BE2C (cell line): ENCODE data around the gene PPM1H.

Experiments
- DNase-seq: peaks from one replicate; pipeline ENCODE4 v3.0.0-alpha.2; 2020
- H3K27me3 ChIP-seq: fragments of 250-450 bp; sonication (Bioruptor Pico); 2 replicates; pipeline ENCODE4 v1.5.1; 2020; ENCODE audit warnings: mild to moderate bottlenecking
- H3K36me3 ChIP-seq: fragments of 250-450 bp; sonication (Bioruptor Pico); 2 replicates; pipeline ENCODE4 v1.5.1; 2020; ENCODE audit warnings: mild to moderate bottlenecking
- H3K4me1 ChIP-seq: fragments of 250-450 bp; sonication (Bioruptor Pico); 2 replicates; pipeline ENCODE4 v1.5.1; 2020
- H3K4me3 ChIP-seq: 2 replicates; pipeline ENCODE4 v1.5.1; 2011; ENCODE audit warnings: low read depth, low read length
- H3K9me3 ChIP-seq: fragments of 250-450 bp; sonication (Bioruptor Pico); 2 replicates; pipeline ENCODE4 v1.5.1; 2020
- TF ChIP-seq, protein P1 (sequence below): IDR thresholded peaks from 2 replicates; pipeline ENCODE4 v1.5.1; 2012; ENCODE audit warnings: mild to moderate bottlenecking, low read depth, low read length

The PPM1H gene

DNA sequence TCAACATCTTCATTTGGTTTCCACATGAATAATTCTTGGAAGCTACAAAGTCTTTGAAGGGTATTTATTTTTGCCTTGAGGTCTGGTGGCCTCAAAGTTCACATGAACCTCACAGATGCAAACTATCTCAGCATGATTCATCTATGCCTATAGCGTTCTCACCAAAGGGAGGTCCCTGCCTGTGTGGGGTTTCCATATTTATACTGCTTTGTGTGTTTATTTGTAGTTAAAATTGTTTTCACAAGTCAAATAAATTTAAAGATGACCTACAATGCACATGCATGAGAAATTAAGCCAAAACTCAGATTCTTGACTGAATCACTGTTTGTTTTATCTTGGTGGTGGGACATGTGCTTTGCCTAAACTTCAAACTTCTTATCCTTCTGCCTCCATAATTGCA, 176.7 kb downstream of the PPM1H start:
- Histone ChIP-seq H3K36me3 (no peaks in the 10 kb centered on the region), H3K4me3 (no peak overlapping the region), H3K9me3 (no peaks in the 10 kb centered on the region), H3K4me1 (no peaks in the 10 kb centered on the region), H3K27me3 (peaks cover under 1% of the 10 kb centered on the region; the same call in 1 of the 2 replicates)
- no peak for DNase-seq
- TF ChIP-seq, protein P1, sequence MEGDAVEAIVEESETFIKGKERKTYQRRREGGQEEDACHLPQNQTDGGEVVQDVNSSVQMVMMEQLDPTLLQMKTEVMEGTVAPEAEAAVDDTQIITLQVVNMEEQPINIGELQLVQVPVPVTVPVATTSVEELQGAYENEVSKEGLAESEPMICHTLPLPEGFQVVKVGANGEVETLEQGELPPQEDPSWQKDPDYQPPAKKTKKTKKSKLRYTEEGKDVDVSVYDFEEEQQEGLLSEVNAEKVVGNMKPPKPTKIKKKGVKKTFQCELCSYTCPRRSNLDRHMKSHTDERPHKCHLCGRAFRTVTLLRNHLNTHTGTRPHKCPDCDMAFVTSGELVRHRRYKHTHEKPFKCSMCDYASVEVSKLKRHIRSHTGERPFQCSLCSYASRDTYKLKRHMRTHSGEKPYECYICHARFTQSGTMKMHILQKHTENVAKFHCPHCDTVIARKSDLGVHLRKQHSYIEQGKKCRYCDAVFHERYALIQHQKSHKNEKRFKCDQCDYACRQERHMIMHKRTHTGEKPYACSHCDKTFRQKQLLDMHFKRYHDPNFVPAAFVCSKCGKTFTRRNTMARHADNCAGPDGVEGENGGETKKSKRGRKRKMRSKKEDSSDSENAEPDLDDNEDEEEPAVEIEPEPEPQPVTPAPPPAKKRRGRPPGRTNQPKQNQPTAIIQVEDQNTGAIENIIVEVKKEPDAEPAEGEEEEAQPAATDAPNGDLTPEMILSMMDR = no peak

DNA sequence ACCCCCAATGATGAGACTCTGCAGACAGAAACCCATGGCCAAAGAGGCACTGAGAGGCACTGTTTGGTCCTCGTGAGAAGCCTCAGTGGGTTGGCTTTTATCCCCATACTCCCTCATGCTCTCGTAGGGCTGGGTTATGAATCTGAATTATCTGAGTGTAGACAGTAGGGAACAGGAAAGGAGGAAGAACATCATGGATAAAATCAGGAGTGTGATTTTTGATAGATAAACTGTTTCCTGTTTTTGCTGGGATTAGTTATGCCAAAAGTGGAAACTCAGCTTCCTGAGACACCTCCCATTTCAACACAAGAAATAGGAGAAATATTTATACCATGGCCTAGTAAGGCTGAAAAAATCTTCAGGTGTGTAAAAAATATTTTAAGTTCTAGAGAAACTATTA, 177.9 kb downstream of the PPM1H start:
- Histone ChIP-seq H3K9me3 (no peaks in the 10 kb centered on the region), H3K27me3 (peaks cover 2% of the 10 kb centered on the region; the same call in 1 of the 2 replicates), H3K4me3 (no peak overlapping the region), H3K36me3 (no peaks in the 10 kb centered on the region), H3K4me1 (no peaks in the 10 kb centered on the region)
- no peak for DNase-seq
- TF ChIP-seq, protein P1 = no peak

DNA sequence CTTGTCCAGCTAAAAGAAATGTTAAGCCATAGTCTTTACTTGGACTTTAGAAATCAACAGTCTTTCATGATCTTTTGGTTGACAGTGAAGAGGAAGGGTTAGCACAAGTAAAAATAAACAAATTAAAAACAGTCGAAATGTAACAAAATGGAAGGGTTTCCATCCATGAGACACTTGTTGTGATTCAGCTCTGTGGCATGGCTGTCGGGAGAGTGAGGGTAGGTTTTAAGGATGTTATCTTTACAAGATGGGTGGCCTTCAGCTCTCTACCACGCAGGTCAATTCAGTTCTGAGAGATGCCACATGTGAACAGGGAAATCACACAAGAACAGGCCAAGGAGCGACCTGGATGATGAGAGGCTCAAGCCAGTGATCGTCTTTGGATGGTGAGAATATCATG, 180.2 kb downstream of the PPM1H start:
- peaks cover 2% of the 10 kb centered on the region; the same call in 1 of the 2 replicates for H3K27me3 ChIP-seq
- TF ChIP-seq, protein P1 = no peak
- DNase-seq = no peak
- H3K4me1 ChIP-seq = no peaks in the 10 kb centered on the region
- no peak overlapping the region for H3K4me3 ChIP-seq
- H3K9me3 ChIP-seq = no peaks in the 10 kb centered on the region
- no peaks in the 10 kb centered on the region for H3K36me3 ChIP-seq

DNA sequence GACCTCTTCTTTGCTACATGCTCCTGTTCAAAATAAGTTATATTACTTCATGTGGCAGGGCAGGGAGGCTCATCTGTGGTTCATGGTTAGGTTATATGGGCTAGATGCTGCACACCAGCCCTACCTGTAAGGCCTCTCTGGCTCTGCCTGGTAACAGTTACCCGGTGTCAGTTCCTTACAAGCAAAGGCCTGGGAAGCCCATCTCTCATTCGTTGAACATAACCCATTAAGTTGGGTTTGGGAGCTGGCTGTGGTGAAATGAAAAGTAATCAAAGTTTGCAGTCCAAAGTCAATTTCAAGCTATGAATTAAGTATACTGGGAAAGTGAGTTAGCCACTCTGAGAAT, 183.2 kb downstream of the PPM1H start:
- Histone ChIP-seq H3K4me1 (no peaks in the 10 kb centered on the region), H3K36me3 (no peaks in the 10 kb centered on the region), H3K9me3 (no peaks in the 10 kb centered on the region), H3K4me3 (no peak overlapping the region), H3K27me3 (peaks cover 2% of the 10 kb centered on the region; the same call in 1 of the 2 replicates)
- TF ChIP-seq, protein P1 = no peak
- no peak for DNase-seq

DNA sequence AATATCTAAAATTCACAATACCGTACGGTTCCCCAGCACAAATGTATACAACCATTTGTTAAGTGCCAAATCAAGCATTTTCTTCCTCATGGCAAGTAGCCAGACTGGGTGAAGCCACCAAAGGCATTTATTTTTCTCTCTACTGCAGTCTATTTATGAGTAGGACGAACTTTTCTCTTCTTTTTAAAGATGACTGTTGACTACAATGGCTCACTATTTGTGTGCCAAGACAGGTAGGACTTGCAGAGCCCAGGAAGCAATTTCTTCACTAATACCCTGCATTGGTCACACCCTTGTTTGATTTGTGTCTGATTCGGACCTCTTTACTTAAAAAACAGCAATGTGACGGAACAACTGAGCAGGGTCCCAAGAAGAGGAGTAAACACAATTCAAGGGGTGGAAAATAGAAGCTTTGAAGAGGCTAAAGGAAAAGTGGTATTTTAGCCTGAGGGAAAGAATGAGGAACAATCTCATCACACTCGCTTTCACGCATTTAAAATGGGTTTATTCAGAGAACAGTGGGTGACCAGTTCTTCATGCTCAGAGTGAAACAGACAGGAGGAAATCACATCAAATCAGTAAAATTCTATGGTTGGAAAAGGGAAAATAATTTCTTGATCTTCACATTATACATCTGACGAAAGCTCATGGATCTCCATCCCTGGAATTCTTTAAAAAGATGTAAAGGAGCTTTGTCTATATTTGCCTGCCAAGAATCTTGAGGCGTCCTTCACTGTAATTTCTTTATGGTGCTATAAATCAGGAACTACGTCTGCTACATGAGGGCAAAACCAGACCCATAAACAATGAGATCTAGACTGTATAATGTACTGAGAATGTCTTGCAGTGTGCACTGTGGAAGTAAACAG, 183.8 kb downstream of the PPM1H start:
- H3K27me3 ChIP-seq = peaks cover 2% of the 10 kb centered on the region; the same call in 1 of the 2 replicates
- no peaks in the 10 kb centered on the region for H3K9me3 ChIP-seq
- H3K36me3 ChIP-seq = no peaks in the 10 kb centered on the region
- DNase-seq = no peak
- TF ChIP-seq, protein P1 = no peak
- no peak overlapping the region for H3K4me3 ChIP-seq
- no peaks in the 10 kb centered on the region for H3K4me1 ChIP-seq

DNA sequence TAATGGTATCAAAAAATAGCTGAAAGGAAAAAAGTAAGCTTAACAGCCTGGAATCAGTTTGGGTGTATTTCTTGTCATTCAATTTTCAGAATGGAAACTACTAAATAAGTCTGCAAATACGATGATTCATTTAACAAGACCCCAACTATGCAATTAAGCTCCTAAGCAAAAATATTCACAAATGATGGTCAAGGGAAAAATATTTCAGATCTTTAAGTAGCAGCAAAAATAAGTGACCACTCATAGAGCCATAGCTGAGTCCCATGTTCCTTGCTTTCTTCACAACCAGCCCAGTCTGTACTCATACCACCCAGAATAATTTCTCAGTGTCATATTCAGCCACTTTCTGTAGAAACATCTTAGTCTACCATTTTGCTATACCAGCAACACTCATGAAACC, 185.4 kb downstream of the PPM1H start:
- H3K4me3 ChIP-seq = no peak overlapping the region
- no peaks in the 10 kb centered on the region for H3K9me3 ChIP-seq
- TF ChIP-seq, protein P1 = no peak
- DNase-seq = no peak
- peaks cover 2% of the 10 kb centered on the region; the same call in 1 of the 2 replicates for H3K27me3 ChIP-seq
- H3K4me1 ChIP-seq = no peaks in the 10 kb centered on the region
- no peaks in the 10 kb centered on the region for H3K36me3 ChIP-seq
